GM21528 (cell line): ENCODE measurements around the gene HRH3.

Experiments
- ATAC-seq: cut with Tn5 transposase; IDR thresholded peaks from one replicate; pipeline ENCODE4 v1.9.1; 2021; ENCODE audit warnings: mild to moderate bottlenecking, moderate library complexity; ENCODE audit not compliant: unreplicated experiment, low FRiP score

The HRH3 gene

GRCh38 chr20:62219992-62220665 is at the start of gene HRH3:
Gene HRH3 (minus strand): TSS chr20:62220278. CDS start chr20:62219970, 308 bp downstream.
- no peak for ATAC-seq

GRCh38 chr20:62269871-62270270 is 49.8 kb upstream of the HRH3 start:
- ATAC-seq, result no peak

GRCh38 chr20:62269378-62269777 is 49.3 kb upstream of the HRH3 start:
- ATAC-seq, result no peak

GRCh38 chr20:62268228-62268900 is 48.3 kb upstream of the HRH3 start:
- no peak for ATAC-seq

GRCh38 chr20:62267543-62267942 is 47.5 kb upstream of the HRH3 start:
- no peak for ATAC-seq

- no peak for ATAC-seq
Measured at GRCh38 chr20:62266851-62267250, 46.8 kb upstream of the HRH3 start.

- no peak for ATAC-seq
Measured at GRCh38 chr20:62266340-62266739, 46.3 kb upstream of the HRH3 start.

GRCh38 chr20:62265365-62265764 is 45.3 kb upstream of the HRH3 start:
- no peak for ATAC-seq

- no peak for ATAC-seq
Measured at GRCh38 chr20:62263396-62263795, 43.3 kb upstream of the HRH3 start.

GRCh38 chr20:62262064-62262463 is 42.0 kb upstream of the HRH3 start:
- no peak for ATAC-seq

- ATAC-seq, result no peak
Measured at GRCh38 chr20:62259294-62259565, 39.2 kb upstream of the HRH3 start.

GRCh38 chr20:62258499-62259293 is 38.6 kb upstream of the HRH3 start:
- ATAC-seq, result no peak

GRCh38 chr20:62255976-62256375 is 35.9 kb upstream of the HRH3 start:
- no peak for ATAC-seq

GRCh38 chr20:62254021-62254724 is 34.1 kb upstream of the HRH3 start:
- no peak for ATAC-seq

- no peak for ATAC-seq
Measured at GRCh38 chr20:62253398-62253797, 33.3 kb upstream of the HRH3 start.

GRCh38 chr20:62252342-62252966 is 32.4 kb upstream of the HRH3 start:
- no peak for ATAC-seq

GRCh38 chr20:62248890-62249560 is 28.9 kb upstream of the HRH3 start:
- ATAC-seq, result no peak

GRCh38 chr20:62246872-62247652 is 27.0 kb upstream of the HRH3 start:
- no peak for ATAC-seq

GRCh38 chr20:62246431-62246830 is 26.4 kb upstream of the HRH3 start:
- ATAC-seq, result no peak
